Endothelial cell of umbilical vein (primary cell): ENCODE results near the gene ZNF775. TPM values are rescaled to one million over a fixed set of nuclear protein-coding genes. Genes with fewer than 3 reads are reported as not detected.

Experiments used
- BruUV-seq: library from RNA; stranded (reverse); fragments of 400-500 nt; replicated peaks from 2 replicates; lab custom pipeline; 2021; lab: Mats Ljungman, UMichigan
- CTCF ChIA-PET: fragments of 300-600, 350-600 bp; sonication (Branson Sonifier 250); formaldehyde crosslinking; loops from one replicate; lab custom pipeline; 2021; ENCODE audit warnings: antibody characterized with exemption, inconsistent platforms; lab: Charles Lee
- POLR2A ChIA-PET: fragments of 300-600, 350-600 bp; sonication (Branson Sonifier 250); formaldehyde crosslinking; loops from one replicate; lab custom pipeline; 2021; ENCODE audit warnings: antibody characterized with exemption, inconsistent platforms; lab: Charles Lee
- DNase-seq: peaks from one replicate; pipeline ENCODE4 v3.0.0-alpha.2; 2011; ENCODE audit warnings: low read depth, low spot score
- FAIRE-seq: peaks from 2 replicates; lab custom pipeline; 2011; peaks lifted over from hg19 to GRCh38; lab: Jason Lieb, UNC
- H2AFZ ChIP-seq: 2 replicates; pipeline ENCODE4 v1.6.0; 2012; ENCODE audit warnings: low read depth, low read length, control low read depth, inconsistent platforms
- H3K27ac ChIP-seq: 2 replicates; pipeline ENCODE4 v1.5.1; 2011; ENCODE audit warnings: low read depth, mild to moderate bottlenecking, control low read depth, low read length, moderate library complexity; ENCODE audit not compliant: insufficient read depth
- H3K27me3 ChIP-seq, 2 experiments: 2 replicates each; pipeline versions ENCODE4 v1.6.0 to v1.6.1; 2011; ENCODE audit warnings: low read length in 2 of 2, mixed read lengths in 1 of 2; ENCODE audit not compliant: control insufficient read depth in 2 of 2, insufficient read depth in 2 of 2
- H3K36me3 ChIP-seq, 2 experiments: 2 replicates in 1 of 2; 3 replicates in 1 of 2; pipeline ENCODE4 v1.5.1; 2011; ENCODE audit warnings: low read length in 2 of 2, mild to moderate bottlenecking in 1 of 2, moderate library complexity in 1 of 2; ENCODE audit not compliant: control insufficient read depth in 2 of 2, insufficient read depth in 2 of 2; ENCODE audit errors: extremely low read depth in 1 of 2
- H3K4me1 ChIP-seq: 3 replicates; pipeline ENCODE4 v1.5.1; 2011; ENCODE audit warnings: mild to moderate bottlenecking, low read length; ENCODE audit not compliant: control insufficient read depth, insufficient read depth; ENCODE audit errors: extremely low read depth
- H3K4me2 ChIP-seq: 2 replicates; pipeline ENCODE4 v1.6.1; 2011; ENCODE audit warnings: low read length, control low read depth, mixed read lengths; ENCODE audit not compliant: insufficient read depth
- H3K4me3 ChIP-seq, 3 experiments: fragments of 200-600 bp in 1 of 3; sonication (generic), shearing (Covaris generic) in 1 of 3; replicated peaks in 1 of 3; 2 replicates each; pipeline ENCODE4 v1.5.1; 2011 to 2016; ENCODE audit warnings: control low read depth in 3 of 3, low read length in 3 of 3, mild to moderate bottlenecking in 2 of 3, inconsistent platforms in 1 of 3, low read depth in 1 of 3, moderate library complexity in 1 of 3; ENCODE audit not compliant: insufficient read depth in 1 of 3
- H3K79me2 ChIP-seq: 2 replicates; pipeline ENCODE4 v1.6.0; 2012; ENCODE audit warnings: low read length, inconsistent platforms; ENCODE audit not compliant: control insufficient read depth, insufficient read depth
- H3K9ac ChIP-seq: replicated peaks from 2 replicates; pipeline ENCODE3; 2011; ENCODE audit warnings: low read length, control low read depth; ENCODE audit not compliant: insufficient read depth; ENCODE audit errors: extremely low read depth
- H3K9me1 ChIP-seq: replicated peaks from 3 replicates; pipeline ENCODE4 v1.6.0; 2011; ENCODE audit warnings: mild to moderate bottlenecking, low read length; ENCODE audit not compliant: control insufficient read depth, insufficient read depth; ENCODE audit errors: extremely low read depth
- H3K9me3 ChIP-seq: replicated peaks from 2 replicates; pipeline ENCODE4 v1.5.1; 2012; ENCODE audit warnings: low read length, inconsistent platforms; ENCODE audit not compliant: control insufficient read depth, insufficient read depth
- H4K20me1 ChIP-seq: replicated peaks from 2 replicates; pipeline ENCODE3; 2011; ENCODE audit warnings: mild to moderate bottlenecking, low read length; ENCODE audit not compliant: control insufficient read depth, insufficient read depth; ENCODE audit errors: extremely low read depth
- EZH2 ChIP-seq: IDR thresholded peaks from 2 replicates; pipeline ENCODE4 v1.6.1; 2012; ENCODE audit warnings: borderline replicate concordance, low read depth, mild to moderate bottlenecking, moderate library complexity, low read length, inconsistent platforms; ENCODE audit not compliant: severe bottlenecking
- FOS ChIP-seq: IDR thresholded peaks from 2 replicates; pipeline ENCODE4 v1.6.1; 2011; ENCODE audit warnings: mild to moderate bottlenecking, low read length, moderate library complexity, borderline replicate concordance; ENCODE audit not compliant: insufficient read depth
- GATA2 ChIP-seq: IDR thresholded peaks from 2 replicates; pipeline ENCODE4 v1.7.0; 2011; ENCODE audit warnings: low read depth, mild to moderate bottlenecking, moderate library complexity, mixed read lengths, low read length; ENCODE audit not compliant: insufficient read length, insufficient read depth
- JUN ChIP-seq: IDR thresholded peaks from 2 replicates; pipeline ENCODE4 v1.6.1; 2011; ENCODE audit warnings: borderline replicate concordance, low read depth; ENCODE audit not compliant: insufficient read length, insufficient read depth
- MYC ChIP-seq: IDR thresholded peaks from one replicate; pipeline ENCODE4 v1.6.1; 2011; ENCODE audit warnings: mild to moderate bottlenecking, low read depth, low read length
- POLR2A ChIP-seq: IDR thresholded peaks from 2 replicates; pipeline ENCODE4 v1.6.1; 2012; ENCODE audit warnings: low read depth, mild to moderate bottlenecking, control low read depth, low read length
- POLR2AphosphoS5 ChIP-seq: IDR thresholded peaks from 2 replicates; pipeline ENCODE4 v1.6.1; 2012; ENCODE audit warnings: low read depth, mild to moderate bottlenecking, control low read depth, low read length, moderate library complexity; ENCODE audit not compliant: insufficient read depth
- dilution Hi-C: fragments of 300-500 bp; cut with MboI; formaldehyde crosslinking; loops from one replicate; pipeline ENCODE4 v1.15.0; 2019; ENCODE audit warnings: low sequenced_read_pairs; ENCODE audit not compliant: extremely low pct_ligation_motif_present
- intact Hi-C: fragments of 100-400 bp; cut with micrococcal nuclease; formaldehyde crosslinking; loops from one replicate; pipeline ENCODE4 v1.10.0; 2022
- polyA plus RNA-seq, 4 experiments: library from polyadenylated mRNA; depleted of rRNA in 3 of 4; stranded (reverse) in 3 of 4; unstranded in 1 of 4; fragments of >200 nt; gene quantifications; 2 replicates each; pipeline versions ENCODE4 v1.2.1 to v1.2.3, GENCODE V29; 2011 to 2012; ENCODE audit warnings: missing spikeins in 1 of 4
- total RNA-seq: library from RNA; stranded (reverse); gene quantifications from 2 replicates; pipeline ENCODE4 v1.2.3, GENCODE V29; 2021
- TF ChIP-seq, protein P1 (sequence below), 2 donors: IDR thresholded peaks; 1 replicate in 1 of 2; 2 replicates in 1 of 2; pipeline ENCODE4 v1.5.1; 2011; ENCODE audit warnings: low read length in 2 of 2, mild to moderate bottlenecking in 2 of 2, moderate library complexity in 2 of 2, control low read depth in 1 of 2, inconsistent platforms in 1 of 2, low read depth in 1 of 2; ENCODE audit not compliant: insufficient read depth in 1 of 2; ENCODE audit errors: extremely low read depth in 1 of 2
- TF ChIP-seq, protein P2 (sequence below): IDR thresholded peaks from 2 replicates; pipeline ENCODE4 v1.6.1; 2011; ENCODE audit not compliant: insufficient read depth, insufficient read length

ZNF775 gene
- total and polyA plus RNA-seq, 2 donors (not counting 3 experiments of a cell fraction or from before 2014, with no cell fraction given) = 5.8 to 8.3 TPM

DNA sequence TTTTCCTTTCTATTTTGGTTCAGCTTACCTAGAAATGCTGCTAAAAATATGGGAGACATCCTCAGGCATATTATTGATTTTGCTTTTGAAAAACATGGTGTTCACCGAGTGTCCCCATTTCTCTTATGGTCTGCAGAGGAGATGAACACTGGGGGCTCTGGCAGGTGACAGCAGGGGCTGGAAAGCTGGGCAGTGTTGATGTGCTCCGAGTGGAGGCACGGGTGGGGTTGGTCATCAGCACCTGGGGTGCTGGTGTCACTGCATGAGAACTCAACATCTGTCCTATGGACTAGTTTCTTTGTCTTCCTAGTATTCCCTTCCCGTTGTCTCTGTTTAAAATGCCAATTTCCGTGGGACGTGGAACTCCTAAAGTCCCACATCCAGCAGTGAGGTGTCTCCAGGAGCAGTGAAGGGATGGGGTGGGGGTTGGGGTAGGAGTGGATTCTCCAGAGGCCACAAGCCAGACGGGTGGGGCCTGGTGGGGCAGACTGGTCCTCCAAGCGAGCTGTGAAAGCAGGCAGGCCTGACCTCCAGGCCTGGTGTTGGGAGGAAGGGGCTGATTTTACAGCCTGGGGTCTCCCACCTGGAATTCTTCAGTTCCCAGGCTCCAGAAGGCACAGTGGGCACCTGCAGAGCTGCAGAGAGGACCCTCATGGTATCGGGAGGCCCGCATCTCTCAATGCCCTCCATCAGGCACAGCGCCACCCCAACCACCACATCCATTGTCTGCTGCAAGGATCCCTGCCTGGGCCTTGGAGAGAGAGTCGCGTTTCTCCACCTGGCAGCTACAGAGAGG, 24.4 kb downstream of the ZNF775 start:
- Histone ChIP-seq H3K4me3 (no peak overlapping the region), H3K9me3 (no peaks in the 10 kb centered on the region), H3K9ac (no peak overlapping the region), H2AFZ (peak overlapping the region; percentile 96), H3K4me1 (peaks cover 15% of the 10 kb centered on the region), H3K4me2 (no peak overlapping the region), H3K36me3 (peaks cover 0 to 2% of the 10 kb centered on the region in 2 experiments), H4K20me1 (no peaks in the 10 kb centered on the region), H3K9me1 (no peaks in the 10 kb centered on the region), H3K27ac (no peak overlapping the region), H3K79me2 (no peaks in the 10 kb centered on the region), H3K27me3 (no peaks in the 10 kb centered on the region)
- DNase-seq (no peak), FAIRE-seq (no peak)
- intact Hi-C loops (no loop called here), dilution Hi-C loops (no loop called here)
- POLR2A ChIA-PET = no interaction called here
- TF ChIP-seq EZH2 (no peak), GATA2 (no peak), MYC (no peak)
- CTCF ChIA-PET = interaction anchor here (0.8 to 1.6 kb wide), 6 partner anchors 10 to 49 kb away, joined by 3 to 7 read pairs (median 4); no protein-coding TSS in a partner anchor
- BruUV-seq = no TSS peak

DNA sequence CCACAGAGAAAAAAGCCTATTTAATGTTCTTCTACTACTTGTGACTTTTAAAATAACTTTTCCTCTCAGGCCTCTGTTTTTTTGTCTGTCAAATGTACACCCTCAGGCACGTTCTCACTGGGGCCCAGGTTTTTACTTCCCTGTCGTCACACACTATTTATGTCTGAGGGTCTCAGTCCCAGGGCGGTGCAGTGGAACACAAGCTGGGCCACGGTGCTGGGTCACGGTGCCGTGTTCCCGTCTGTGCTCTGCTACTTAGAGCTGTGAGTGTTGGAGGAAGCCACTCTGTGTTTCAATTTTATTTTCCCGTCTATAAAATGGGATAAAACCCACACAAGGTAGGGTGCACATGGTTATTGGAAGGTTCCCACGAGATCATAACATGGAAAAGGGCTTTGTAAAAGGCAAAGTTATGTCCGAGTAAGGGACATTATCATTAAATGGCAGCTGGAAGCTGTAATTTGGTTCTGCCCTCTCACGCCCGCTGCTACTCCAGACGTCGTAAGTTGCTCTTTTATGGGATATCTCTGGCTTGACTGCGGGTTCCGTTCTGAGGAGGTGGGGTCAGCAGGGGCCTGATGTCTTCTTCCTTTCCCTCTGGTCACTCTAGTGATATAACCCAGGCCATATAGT, 25.2 kb downstream of the ZNF775 start:
- Histone ChIP-seq H4K20me1 (no peaks in the 10 kb centered on the region), H3K4me1 (peaks cover 15% of the 10 kb centered on the region), H3K36me3 (no peaks in the 10 kb centered on the region), H3K9ac (peak overlapping the region; percentile 81), H3K79me2 (no peaks in the 10 kb centered on the region), H3K4me2 (peak overlapping the region; percentile 83), H3K9me1 (no peaks in the 10 kb centered on the region), H2AFZ (peak overlapping the region; percentile 96), H3K27me3 (no peaks in the 10 kb centered on the region), H3K9me3 (no peaks in the 10 kb centered on the region), H3K4me3 (peak overlapping the region; percentile 68 to 81 (median 79)), H3K27ac (peak overlapping the region; percentile 71)
- BruUV-seq = no TSS peak
- dilution Hi-C loops (no loop called here), intact Hi-C loops (no loop called here)
- FAIRE-seq (peak; percentile 76), DNase-seq (peak; percentile 38)
- TF ChIP-seq POLR2AphosphoS5 (no peak), POLR2A (no peak), EZH2 (no peak), GATA2 (no peak), JUN (no peak), FOS (no peak), MYC (no peak)
- TF ChIP-seq, protein P1, sequence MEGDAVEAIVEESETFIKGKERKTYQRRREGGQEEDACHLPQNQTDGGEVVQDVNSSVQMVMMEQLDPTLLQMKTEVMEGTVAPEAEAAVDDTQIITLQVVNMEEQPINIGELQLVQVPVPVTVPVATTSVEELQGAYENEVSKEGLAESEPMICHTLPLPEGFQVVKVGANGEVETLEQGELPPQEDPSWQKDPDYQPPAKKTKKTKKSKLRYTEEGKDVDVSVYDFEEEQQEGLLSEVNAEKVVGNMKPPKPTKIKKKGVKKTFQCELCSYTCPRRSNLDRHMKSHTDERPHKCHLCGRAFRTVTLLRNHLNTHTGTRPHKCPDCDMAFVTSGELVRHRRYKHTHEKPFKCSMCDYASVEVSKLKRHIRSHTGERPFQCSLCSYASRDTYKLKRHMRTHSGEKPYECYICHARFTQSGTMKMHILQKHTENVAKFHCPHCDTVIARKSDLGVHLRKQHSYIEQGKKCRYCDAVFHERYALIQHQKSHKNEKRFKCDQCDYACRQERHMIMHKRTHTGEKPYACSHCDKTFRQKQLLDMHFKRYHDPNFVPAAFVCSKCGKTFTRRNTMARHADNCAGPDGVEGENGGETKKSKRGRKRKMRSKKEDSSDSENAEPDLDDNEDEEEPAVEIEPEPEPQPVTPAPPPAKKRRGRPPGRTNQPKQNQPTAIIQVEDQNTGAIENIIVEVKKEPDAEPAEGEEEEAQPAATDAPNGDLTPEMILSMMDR (IDR thresholded peaks at IDR 0.05; ENCODE audit: extremely low read depth in 1 of 2, insufficient read depth in 1 of 2, low read depth in 1 of 2, low read length in 2 of 2) = no peak
- TF ChIP-seq, protein P2, sequence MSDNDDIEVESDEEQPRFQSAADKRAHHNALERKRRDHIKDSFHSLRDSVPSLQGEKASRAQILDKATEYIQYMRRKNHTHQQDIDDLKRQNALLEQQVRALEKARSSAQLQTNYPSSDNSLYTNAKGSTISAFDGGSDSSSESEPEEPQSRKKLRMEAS = no peak
- ChIA-PET CTCF (interaction anchor here (0.8 to 1.3 kb wide), 4 partner anchors 26 to 49 kb away, joined by 3 to 5 read pairs (median 4); no protein-coding TSS in a partner anchor), POLR2A (interaction anchor here (0.8 kb wide), 1 partner anchor 26 kb away, joined by 4 read pairs; no protein-coding TSS in a partner anchor)
